OCI-LY3 (cell line): Measurements from ENCODE around the gene ATP8B4.

Experiments used
- H2AFZ ChIP-seq: fragments of 200-600, 300-600 bp; shearing (Covaris generic); 2 replicates; pipeline ENCODE4 v1.6.0; 2014; ENCODE audit warnings: antibody characterized with exemption, low read depth, low read length
- H3K27ac ChIP-seq: fragments of 200-600, 300-600 bp; sonication (generic); 2 replicates; pipeline ENCODE4 v1.5.1; 2014; ENCODE audit warnings: mild to moderate bottlenecking, low read length, moderate library complexity, mixed read lengths
- H3K27me3 ChIP-seq: fragments of 200-600, 300-600 bp; sonication (generic); 2 replicates; pipeline ENCODE4 v1.6.1; 2014; ENCODE audit warnings: low read depth, low read length, mixed read lengths
- H3K36me3 ChIP-seq: fragments of 200-600, 300-600 bp; sonication (generic); replicated peaks from 2 replicates; pipeline ENCODE3; 2014; ENCODE audit warnings: low read depth, low read length, mixed read lengths
- H3K4me1 ChIP-seq: fragments of 300-600, 200-600 bp; sonication (generic); 2 replicates; pipeline ENCODE4 v1.6.1; 2014; ENCODE audit warnings: low read length, mixed read lengths
- H3K4me2 ChIP-seq: fragments of 200-600, 300-600 bp; sonication (generic); 2 replicates; pipeline ENCODE4 v1.6.1; 2014; ENCODE audit warnings: low read length, mixed read lengths
- H3K4me3 ChIP-seq: fragments of 300-600, 200-600 bp; sonication (generic); 2 replicates; pipeline ENCODE4 v1.5.1; 2014; ENCODE audit warnings: antibody characterized with exemption, mild to moderate bottlenecking, low read length, moderate library complexity
- H3K79me2 ChIP-seq: fragments of 300-600, 200-600 bp; shearing (Covaris generic); 2 replicates; pipeline ENCODE4 v1.6.1; 2014; ENCODE audit warnings: mild to moderate bottlenecking, low read length, mixed read lengths
- H3K9ac ChIP-seq: fragments of 300-600, 200-600 bp; shearing (Covaris generic); 2 replicates; pipeline ENCODE4 v1.6.0; 2014; ENCODE audit warnings: mild to moderate bottlenecking, low read length, moderate library complexity
- H3K9me3 ChIP-seq: fragments of 200-600, 300-600 bp; shearing (Covaris generic); 2 replicates; pipeline ENCODE4 v1.6.1; 2014; ENCODE audit warnings: low read length, mixed read lengths; ENCODE audit not compliant: insufficient read depth
- H4K20me1 ChIP-seq: fragments of 200-600, 300-600 bp; sonication (generic); 2 replicates; pipeline ENCODE4 v1.6.1; 2016; ENCODE audit warnings: low read length, mixed read lengths; ENCODE audit not compliant: insufficient read depth
- EZH2phosphoT487 ChIP-seq: fragments of 200-600 bp; shearing (Covaris generic); IDR thresholded peaks from 2 replicates; pipeline ENCODE4 v1.6.1; 2018; ENCODE audit warnings: antibody characterized with exemption, mixed run types, low read depth
- TF ChIP-seq, protein P1 (sequence below): fragments of 200-600, 300-600 bp; sonication (generic); IDR thresholded peaks from 2 replicates; pipeline ENCODE4 v1.5.1; 2014; ENCODE audit warnings: antibody characterized with exemption, low read length, low read depth

Gene ATP8B4

DNA sequence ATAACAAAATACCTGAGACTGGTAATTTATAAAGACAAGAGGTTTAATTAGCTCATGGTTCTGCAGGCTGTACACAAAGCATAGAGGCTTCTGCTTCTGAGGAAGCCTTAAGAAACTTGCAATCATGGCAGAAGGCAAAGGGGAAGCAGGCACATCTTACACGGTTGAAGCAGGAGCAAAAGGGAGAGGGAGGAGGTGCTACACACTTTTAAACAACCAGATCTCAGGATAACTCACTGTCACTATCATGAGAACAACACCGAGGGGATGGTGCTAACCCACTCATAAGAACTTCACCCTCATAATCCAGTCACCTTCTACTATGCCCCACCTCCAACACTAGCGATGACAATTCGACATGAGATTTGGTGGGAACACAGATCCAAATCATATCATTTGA is 54.4 kb downstream of the ATP8B4 start:
- H3K27me3 ChIP-seq, result peaks cover 4% of the 10 kb centered on the region; the same call in 1 of the 2 replicates
- no peaks in the 10 kb centered on the region for H3K4me1 ChIP-seq
- H3K36me3 ChIP-seq, result no peaks in the 10 kb centered on the region
- H3K4me2 ChIP-seq, result no peak overlapping the region
- TF ChIP-seq, protein P1, sequence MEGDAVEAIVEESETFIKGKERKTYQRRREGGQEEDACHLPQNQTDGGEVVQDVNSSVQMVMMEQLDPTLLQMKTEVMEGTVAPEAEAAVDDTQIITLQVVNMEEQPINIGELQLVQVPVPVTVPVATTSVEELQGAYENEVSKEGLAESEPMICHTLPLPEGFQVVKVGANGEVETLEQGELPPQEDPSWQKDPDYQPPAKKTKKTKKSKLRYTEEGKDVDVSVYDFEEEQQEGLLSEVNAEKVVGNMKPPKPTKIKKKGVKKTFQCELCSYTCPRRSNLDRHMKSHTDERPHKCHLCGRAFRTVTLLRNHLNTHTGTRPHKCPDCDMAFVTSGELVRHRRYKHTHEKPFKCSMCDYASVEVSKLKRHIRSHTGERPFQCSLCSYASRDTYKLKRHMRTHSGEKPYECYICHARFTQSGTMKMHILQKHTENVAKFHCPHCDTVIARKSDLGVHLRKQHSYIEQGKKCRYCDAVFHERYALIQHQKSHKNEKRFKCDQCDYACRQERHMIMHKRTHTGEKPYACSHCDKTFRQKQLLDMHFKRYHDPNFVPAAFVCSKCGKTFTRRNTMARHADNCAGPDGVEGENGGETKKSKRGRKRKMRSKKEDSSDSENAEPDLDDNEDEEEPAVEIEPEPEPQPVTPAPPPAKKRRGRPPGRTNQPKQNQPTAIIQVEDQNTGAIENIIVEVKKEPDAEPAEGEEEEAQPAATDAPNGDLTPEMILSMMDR, result no peak
- no peak for TF ChIP-seq EZH2phosphoT487
- no peaks in the 10 kb centered on the region for H3K9me3 ChIP-seq
- no peaks in the 10 kb centered on the region for H3K79me2 ChIP-seq
- H4K20me1 ChIP-seq, result no peaks in the 10 kb centered on the region
- no peak overlapping the region for H3K9ac ChIP-seq
- H3K4me3 ChIP-seq, result no peak overlapping the region
- no peak overlapping the region for H2AFZ ChIP-seq
- no peak overlapping the region for H3K27ac ChIP-seq

- Histone ChIP-seq H3K4me1 (no peaks in the 10 kb centered on the region), H2AFZ (no peak overlapping the region), H3K36me3 (no peaks in the 10 kb centered on the region), H3K27ac (no peak overlapping the region), H3K9me3 (no peaks in the 10 kb centered on the region), H3K79me2 (no peaks in the 10 kb centered on the region), H4K20me1 (no peaks in the 10 kb centered on the region), H3K4me3 (no peak overlapping the region), H3K27me3 (peaks cover 4% of the 10 kb centered on the region; the same call in 1 of the 2 replicates), H3K4me2 (no peak overlapping the region), H3K9ac (no peak overlapping the region)
- TF ChIP-seq EZH2phosphoT487, result no peak
- TF ChIP-seq, protein P1, result no peak
Measured at GRCh38 chr15:50063226-50063625, 55.8 kb downstream of the ATP8B4 start.

DNA sequence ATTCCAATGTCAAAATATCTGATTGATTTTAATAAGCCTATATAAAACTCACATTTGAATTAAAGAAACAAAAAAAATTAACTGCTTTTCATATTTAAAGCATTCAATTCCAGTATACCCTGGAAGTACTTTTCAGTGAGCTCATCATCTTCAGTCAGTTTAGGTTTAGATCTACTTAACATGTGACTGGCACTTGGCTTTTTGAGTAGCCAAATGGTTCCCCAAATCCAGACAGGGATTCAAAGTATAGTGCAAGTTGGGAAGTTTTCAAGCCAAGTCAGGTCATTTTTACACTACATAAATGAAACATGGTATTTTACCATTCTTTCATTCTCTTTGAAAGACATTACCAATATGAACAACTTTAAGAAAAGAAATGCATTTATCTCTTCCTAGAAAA is 57.5 kb downstream of the ATP8B4 start:
- Histone ChIP-seq H3K27me3 (peaks cover 4% of the 10 kb centered on the region; the same call in 1 of the 2 replicates), H3K9ac (no peak overlapping the region)
- no peak for TF ChIP-seq EZH2phosphoT487
- TF ChIP-seq, protein P1, result no peak

GRCh38 chr15:50059883-50060282 is 59.1 kb downstream of the ATP8B4 start:
- no peak overlapping the region for H3K4me2 ChIP-seq
- no peaks in the 10 kb centered on the region for H3K4me1 ChIP-seq
- H3K79me2 ChIP-seq, result no peaks in the 10 kb centered on the region
- no peaks in the 10 kb centered on the region for H4K20me1 ChIP-seq
- H3K9ac ChIP-seq, result no peak overlapping the region
- H3K27ac ChIP-seq, result no peak overlapping the region
- H3K36me3 ChIP-seq, result no peaks in the 10 kb centered on the region
- no peak for TF ChIP-seq EZH2phosphoT487
- TF ChIP-seq, protein P1, result no peak
- H3K4me3 ChIP-seq, result no peak overlapping the region
- H2AFZ ChIP-seq, result no peak overlapping the region
- 0 out of 2 replicates have a peak, but pooled peaks cover 4% of the 10 kb centered on the region for H3K27me3 ChIP-seq
- H3K9me3 ChIP-seq, result no peaks in the 10 kb centered on the region

More for the DNA sequence above, 57.5 kb downstream of the ATP8B4 start:
- no peak overlapping the region for H3K4me3 ChIP-seq
- no peaks in the 10 kb centered on the region for H3K79me2 ChIP-seq
- no peak overlapping the region for H3K4me2 ChIP-seq
- H3K27ac ChIP-seq, result no peak overlapping the region
- H2AFZ ChIP-seq, result no peak overlapping the region
- no peaks in the 10 kb centered on the region for H3K9me3 ChIP-seq
- no peaks in the 10 kb centered on the region for H3K36me3 ChIP-seq
- H3K4me1 ChIP-seq, result no peaks in the 10 kb centered on the region
- no peaks in the 10 kb centered on the region for H4K20me1 ChIP-seq
